ENCODE data around the gene CD300LG. TPM values are rescaled to one million over a fixed set of nuclear protein-coding genes. Genes with fewer than 3 reads are reported as not detected.

Gene CD300LG
- polyA plus RNA-seq, 2 of the 4 experiments (the other 2 are of a cell fraction): not detected

- POLR2A ChIA-PET: no interaction called here
- TF ChIP-seq REST (IDR thresholded peaks at IDR 0.05): no peak
- no peak for TF ChIP-seq EHF (CRISPR knock-in tag; IDR thresholded peaks at IDR 0.05)
- no peak for TF ChIP-seq MAFK (IDR thresholded peaks at IDR 0.05; ENCODE audit: partially characterized antibody)
- TF ChIP-seq GATA3 (IDR thresholded peaks at IDR 0.05; ENCODE audit: borderline replicate concordance): no peak
- TF ChIP-seq NPAS2 (CRISPR knock-in tag; IDR thresholded peaks at IDR 0.05; ENCODE audit: borderline replicate concordance): no peak
- TF ChIP-seq BCL3 (IDR thresholded peaks at IDR 0.05): no peak
- no peak for TF ChIP-seq MYC (IDR thresholded peaks at IDR 0.05; ENCODE audit: borderline replicate concordance, low read length)
- no peak for TF ChIP-seq HEYL (CRISPR knock-in tag; IDR thresholded peaks at IDR 0.05)
- 51% methylated on average over 3 of the region's 3 CpGs for WGBS (ENCODE audit: missing lambda C conversion rate)
- H3K27ac ChIP-seq: no peak overlapping the region
- ATAC-seq (no peak), DNase-seq (ENCODE audit: low read depth in 1 of 2, low spot score in 1 of 2) (no peak), FAIRE-seq (no peak)
- peaks cover 11% of the 10 kb centered on the region for H3K4me1 ChIP-seq
- no peak overlapping the region for H3K4me2 ChIP-seq
- no peak overlapping the region for H3K4me3 ChIP-seq
- CTCF ChIA-PET: interaction anchor here (0.8 to 9.7 kb wide), 5 partner anchors 8 to 121 kb away, joined by 3 to 240 read pairs (median 53); partner anchors contain the start of gene NAGS
- H3K9me3 ChIP-seq: no peaks in the 10 kb centered on the region
Measured at GRCh38 chr17:43875476-43876147, 28.6 kb downstream of the CD300LG start.

- H3K9me3 ChIP-seq: no peaks in the 10 kb centered on the region
- no peak overlapping the region for H3K4me2 ChIP-seq
- TF ChIP-seq MYC (IDR thresholded peaks at IDR 0.05; ENCODE audit: borderline replicate concordance, low read length) (no peak), POLR2AphosphoS2 (conservative IDR thresholded peaks at IDR 0.05; ENCODE audit: low read length) (no peak), ESRRA (IDR thresholded peaks at IDR 0.05; ENCODE audit: borderline replicate concordance, low read length) (no peak), NFE2L2 (conservative IDR thresholded peaks at IDR 0.05; ENCODE audit: low read length) (no peak), EP300 (IDR thresholded peaks at IDR 0.05) (no peak), HOXB5 (CRISPR knock-in tag; IDR thresholded peaks at IDR 0.05) (no peak), HES2 (IDR thresholded peaks at IDR 0.05) (no peak), BCL3 (IDR thresholded peaks at IDR 0.05) (no peak), TFCP2L1 (CRISPR knock-in tag; IDR thresholded peaks at IDR 0.05) (no peak), EHMT2 (IDR thresholded peaks at IDR 0.05; ENCODE audit: low read depth) (no peak)
- peaks cover 9% of the 10 kb centered on the region for H3K4me1 ChIP-seq
- DNase-seq (ENCODE audit: low read depth in 1 of 2, low spot score in 1 of 2) (no peak), ATAC-seq (no peak), FAIRE-seq (no peak)
- no peak overlapping the region for H3K4me3 ChIP-seq
- ChIA-PET POLR2A (no interaction called here), CTCF (interaction anchor here (0.6 to 9.7 kb wide), 17 partner anchors 9 to 240 kb away, joined by 3 to 412 read pairs (median 17); partner anchors contain the start of genes CD300LG, CFAP97D1, MPP2 and NAGS)
- WGBS (ENCODE audit: missing lambda C conversion rate): 83% methylated on average over 6 of the region's 7 CpGs
- no peak overlapping the region for H3K27ac ChIP-seq
Measured at GRCh38 chr17:43877031-43877430, 30.1 kb downstream of the CD300LG start.
